SU-DHL-6 (cell line): ENCODE data around the gene ITGA6.

ENCODE experiments used
- CTCF ChIP-seq: fragments of 200-600 bp; sonication (generic); IDR thresholded peaks from one replicate; pipeline ENCODE4 v1.5.1; 2017; ENCODE audit warnings: antibody characterized with exemption, mild to moderate bottlenecking, low read length, moderate library complexity; ENCODE audit not compliant: insufficient read depth, poor library complexity, severe bottlenecking
- EZH2phosphoT487 ChIP-seq: fragments of 200-600 bp; sonication (generic), shearing (Covaris generic); conservative IDR thresholded peaks from 2 replicates; pipeline ENCODE4 v1.6.1; 2018; ENCODE audit warnings: mild to moderate bottlenecking, antibody characterized with exemption, low read length, moderate library complexity, mixed read lengths

DNA sequence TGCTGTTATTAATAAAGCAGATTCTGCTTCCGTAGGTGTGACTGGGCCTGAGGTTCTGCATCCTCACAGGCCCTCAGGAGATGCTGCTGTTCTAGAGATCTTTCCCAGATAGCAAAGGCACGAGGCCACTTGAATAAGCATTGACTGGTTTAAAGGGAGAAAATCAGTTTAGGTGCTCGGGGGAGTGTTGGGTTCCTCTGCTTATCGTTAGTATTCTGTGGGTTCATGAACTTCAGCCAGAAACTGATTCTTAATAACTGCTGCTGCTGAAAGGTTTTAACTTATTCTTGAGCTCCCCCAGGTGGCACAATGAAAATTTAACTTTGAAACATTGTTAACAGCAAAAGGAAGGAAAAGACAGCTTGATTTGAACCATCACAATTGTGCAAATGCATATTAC is 56.9 kb downstream of the ITGA6 start:
- TF ChIP-seq CTCF, result no peak
- TF ChIP-seq EZH2phosphoT487, result no peak
